Mucosa of gallbladder (tissue), 1 donor: ENCODE data around the gene TGIF2LY. TPM values are rescaled to one million over a fixed set of nuclear protein-coding genes. Genes with fewer than 3 reads are reported as not detected.
"Not testable (repeated sequence)": the region's sequence is repeated elsewhere in the genome, so short reads cannot be mapped to it uniquely, and the experiment has no call there.

Experiments used
- DNase-seq: peaks from one replicate; pipeline ENCODE4 v3.0.0-alpha.2; 2020; ENCODE audit warnings: low spot score
- total RNA-seq: library from RNA; stranded (reverse); gene quantifications from one replicate; pipeline ENCODE4 v1.2.1, GENCODE V29; 2021
- donor health status: DM: no; HTN: no; CAD: no.

TGIF2LY gene
- total RNA-seq = not detected

GRCh38 chrY:3578767-3579166 lies at the start of gene TGIF2LY:
TSS of gene TGIF2LY (plus strand) at chrY:3579067. CDS start at chrY:3579245, 178 bp downstream.
- not testable (repeated sequence) for DNase-seq
